HG03064 (cell line): ENCODE results near the gene TIAM1.

Experiments
- ATAC-seq: cut with Tn5 transposase; IDR thresholded peaks from one replicate; pipeline ENCODE4 v1.9.1; 2021; ENCODE audit warnings: low read depth; ENCODE audit not compliant: unreplicated experiment

The TIAM1 gene

DNA sequence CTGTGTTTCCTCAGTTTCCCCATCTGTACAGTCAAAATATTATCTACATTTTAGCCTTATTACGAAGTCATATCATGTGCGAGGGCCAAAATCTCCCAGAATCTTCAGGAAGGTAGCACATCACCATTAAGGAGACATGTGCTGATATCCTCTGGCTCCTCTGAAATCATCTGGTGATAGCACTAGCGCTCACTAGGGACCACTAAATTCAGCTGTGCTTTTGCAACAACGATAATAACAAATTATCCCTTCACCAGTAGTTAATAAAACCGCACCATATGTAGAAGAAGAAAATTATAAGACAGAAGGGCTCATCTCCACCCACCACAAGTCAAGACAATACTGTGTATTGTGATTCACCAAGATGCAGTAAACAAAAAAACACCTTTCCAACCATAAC, 53.3 kb downstream of the TIAM1 start:
- ATAC-seq: no peak

DNA sequence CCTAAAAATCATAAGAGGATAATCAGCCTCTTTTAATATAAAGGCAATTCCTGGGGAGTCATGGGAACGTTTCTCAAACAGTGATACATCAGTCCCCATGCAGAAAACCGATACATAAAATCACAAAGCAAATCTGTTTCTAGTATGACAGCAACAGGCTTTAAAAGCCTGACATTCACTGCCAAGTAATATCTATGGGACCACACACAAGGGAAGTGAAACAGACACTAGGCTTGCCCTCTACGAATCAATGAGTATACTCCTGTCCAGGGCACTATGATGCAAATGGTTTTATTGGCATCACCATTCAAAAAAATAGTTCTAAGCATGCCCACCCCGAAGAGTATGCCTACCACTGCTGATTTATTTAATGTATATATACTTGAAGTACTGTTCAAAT, 54.4 kb downstream of the TIAM1 start:
- no peak for ATAC-seq

DNA sequence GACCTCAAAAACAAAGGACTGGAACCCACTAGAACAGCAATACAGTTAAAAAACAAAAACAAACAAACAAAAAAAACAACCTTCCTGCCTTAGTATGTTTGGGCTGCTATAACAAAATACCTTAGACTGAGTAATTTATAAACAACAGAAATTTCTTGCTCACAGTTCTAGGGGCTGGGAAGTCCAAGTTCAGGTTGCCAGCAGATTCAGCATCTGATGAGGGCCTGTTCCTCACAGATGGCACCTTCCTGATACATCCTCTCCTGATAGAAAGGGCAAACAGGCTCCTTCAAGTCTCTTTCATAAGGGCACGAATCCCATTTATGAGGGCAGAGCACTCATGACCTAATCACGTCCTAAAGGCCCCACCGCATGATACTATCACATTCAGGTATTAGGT, 55.9 kb downstream of the TIAM1 start:
- no peak for ATAC-seq

DNA sequence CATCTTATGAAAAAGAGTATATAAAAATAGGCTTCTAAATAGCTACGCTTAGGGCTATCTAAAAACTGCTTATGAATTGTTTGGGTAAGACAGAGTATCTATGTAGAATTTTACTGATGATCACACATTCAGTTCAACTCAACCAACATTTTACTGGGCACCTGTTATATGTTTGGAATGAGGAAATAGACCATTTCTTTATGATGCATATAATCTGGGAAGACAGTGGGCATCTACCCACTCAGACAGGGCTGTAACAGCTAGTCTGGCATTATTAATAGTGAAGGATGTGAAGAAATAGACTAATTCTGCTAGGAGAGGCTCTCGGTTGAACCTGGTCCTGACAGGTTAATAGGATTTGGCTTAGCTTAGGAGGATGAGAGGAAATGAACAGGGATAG, 56.9 kb downstream of the TIAM1 start:
- ATAC-seq: no peak

DNA sequence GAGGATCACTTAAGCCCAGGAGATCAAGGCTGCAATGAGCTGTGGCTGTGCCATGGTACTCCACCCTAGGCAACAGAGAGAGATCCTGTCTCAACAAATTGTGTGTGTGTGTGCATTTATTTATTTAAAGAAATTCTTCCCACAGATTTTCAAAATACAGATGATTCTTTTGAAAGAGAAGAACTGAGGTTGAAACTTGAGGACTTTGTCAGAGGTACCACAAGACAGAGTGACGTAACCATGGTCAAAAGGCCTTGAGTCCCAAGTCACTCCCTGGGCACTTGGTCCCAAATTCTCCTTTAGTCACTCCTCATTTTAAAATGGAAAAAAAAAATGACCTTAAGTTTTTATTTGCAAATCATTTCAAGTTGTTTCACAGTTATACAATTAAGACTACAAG, 57.4 kb downstream of the TIAM1 start:
- no peak for ATAC-seq

- ATAC-seq: no peak
These were observed 59.2 kb downstream of the TIAM1 start for GRCh38 chr21:31284797-31285397.

DNA sequence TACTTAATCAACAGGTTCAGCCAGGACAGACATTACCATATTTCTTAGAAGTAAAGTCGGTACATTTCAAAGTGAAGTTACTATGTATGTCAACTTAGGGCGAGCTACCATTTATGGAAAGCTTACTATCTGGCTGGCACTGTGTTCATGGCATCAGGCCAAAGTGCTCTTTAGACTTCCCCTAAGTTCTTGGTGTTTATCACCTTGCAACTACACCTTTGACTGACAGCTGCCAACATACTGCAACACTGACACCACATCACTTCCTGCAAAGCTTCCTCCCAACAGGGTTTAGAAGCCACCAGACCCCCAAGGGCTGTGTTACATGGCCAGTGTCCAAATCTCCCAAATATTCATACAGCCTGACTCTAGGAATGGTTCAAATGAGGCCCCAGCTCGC, 61.0 kb downstream of the TIAM1 start:
- ATAC-seq: no peak

DNA sequence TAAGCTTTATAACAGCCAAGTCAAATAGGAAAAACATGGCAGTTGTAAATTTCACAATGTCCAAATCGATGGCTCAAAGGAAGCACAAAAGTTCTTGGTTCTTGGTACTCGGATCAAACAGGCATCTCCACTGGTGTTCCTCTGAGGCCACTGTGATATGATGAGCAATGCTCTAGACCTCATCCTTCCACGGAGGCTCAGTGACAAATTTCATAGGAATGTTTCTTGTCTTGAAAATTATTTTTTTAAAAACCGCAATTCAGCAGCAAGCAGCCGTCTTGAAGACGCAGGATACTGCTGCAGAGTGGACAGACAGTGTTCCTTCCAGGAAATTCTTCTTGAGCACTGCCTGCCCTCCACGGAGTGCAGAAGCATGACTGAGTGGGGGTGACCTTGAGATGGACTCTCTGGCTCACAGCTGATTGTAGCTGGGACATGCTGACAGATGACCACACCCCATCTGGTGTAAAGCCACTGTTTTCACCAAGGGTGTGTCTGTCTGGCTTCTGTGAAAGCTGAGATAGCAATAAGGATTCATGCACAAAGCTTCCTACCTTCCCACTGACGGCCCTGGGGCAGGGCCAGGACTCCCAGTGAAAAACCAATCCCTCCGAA, 61.9 kb downstream of the TIAM1 start:
- ATAC-seq: no peak

DNA sequence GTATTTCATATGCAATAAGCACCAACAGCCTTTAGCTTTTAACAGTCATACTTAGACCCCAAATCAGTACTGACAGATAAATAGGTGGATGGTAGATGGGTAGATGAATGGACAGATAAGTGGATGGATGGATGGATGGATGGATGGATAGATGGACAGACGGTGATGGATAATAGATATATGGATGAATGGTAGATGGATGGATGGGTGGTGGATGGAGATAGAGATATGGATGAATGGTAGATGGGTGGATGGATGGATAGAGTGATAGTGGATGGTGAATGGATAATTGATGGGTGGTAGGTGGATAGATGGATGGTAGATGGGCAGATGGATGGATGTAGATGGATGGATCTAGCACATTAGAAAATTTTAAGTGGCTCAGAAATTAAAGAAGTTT, 62.5 kb downstream of the TIAM1 start:
- ATAC-seq: no peak

GRCh38 chr21:31279986-31280385, 64.1 kb downstream of the TIAM1 start:
- ATAC-seq: no peak

GRCh38 chr21:31279214-31279613, 64.8 kb downstream of the TIAM1 start:
- ATAC-seq: no peak

- ATAC-seq: no peak
These were observed 65.4 kb downstream of the TIAM1 start for GRCh38 chr21:31278511-31279130.

DNA sequence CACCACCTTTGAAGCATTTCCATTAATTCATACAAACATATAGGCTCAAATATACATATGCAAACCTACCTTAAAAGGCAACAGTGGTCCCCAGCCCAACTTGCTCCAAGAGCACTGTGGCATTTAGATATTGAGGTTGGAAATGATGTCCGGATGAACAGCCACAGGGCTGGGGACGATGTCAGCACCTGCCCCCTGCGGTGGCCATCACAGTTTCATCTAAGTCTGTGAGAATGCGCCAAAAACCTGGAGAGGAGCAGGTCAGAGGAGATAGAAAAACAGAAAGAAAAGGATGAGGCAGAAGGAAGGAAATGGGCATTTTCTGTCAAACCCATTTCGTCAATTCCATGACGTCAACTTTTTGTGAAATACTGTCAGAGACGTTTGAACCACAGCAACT, 67.4 kb downstream of the TIAM1 start:
- ATAC-seq: no peak

DNA sequence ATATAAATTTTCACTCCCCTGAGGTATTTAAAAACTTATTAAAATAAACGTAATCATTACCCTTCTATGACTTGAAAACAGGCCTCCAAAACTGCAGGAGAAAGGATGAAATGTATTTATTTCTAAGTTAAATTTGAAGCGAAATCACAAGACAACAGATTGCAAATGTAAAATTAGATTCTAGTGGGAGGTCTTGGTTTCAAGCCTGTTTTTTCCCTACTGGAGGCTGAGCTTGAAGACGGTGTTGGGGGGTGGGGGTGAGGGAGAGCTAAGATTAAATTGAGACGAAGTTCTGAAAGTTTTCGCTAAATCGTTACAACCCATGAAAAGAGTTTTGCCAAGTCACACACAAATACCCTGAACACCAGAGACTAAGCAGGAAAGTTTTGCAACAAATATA, 68.2 kb downstream of the TIAM1 start:
- no peak for ATAC-seq

- ATAC-seq: no peak
These were observed 70.8 kb downstream of the TIAM1 start for GRCh38 chr21:31273278-31273677.

- ATAC-seq: no peak
These were observed 76.0 kb downstream of the TIAM1 start for GRCh38 chr21:31268090-31268489.

DNA sequence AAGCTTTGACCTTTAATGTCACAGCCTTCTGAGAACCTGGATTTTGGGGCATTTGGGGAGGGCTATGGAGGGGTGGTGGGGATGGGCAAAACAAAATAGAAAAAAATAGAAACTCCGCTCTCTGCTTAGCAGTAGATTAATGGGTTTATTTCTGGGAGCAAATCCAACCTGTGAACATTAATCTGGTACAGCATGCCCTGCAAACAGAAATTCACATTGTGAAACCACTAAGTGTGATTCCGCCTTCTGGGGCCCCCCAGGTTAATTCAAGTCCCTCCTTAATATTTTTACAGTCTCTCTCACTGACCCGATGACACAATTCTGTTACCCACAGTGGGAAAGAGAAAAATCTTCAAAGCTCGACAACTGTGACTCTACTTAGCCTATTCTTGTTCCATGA, 76.4 kb downstream of the TIAM1 start:
- ATAC-seq: no peak

GRCh38 chr21:31266241-31266640, 77.8 kb downstream of the TIAM1 start:
- ATAC-seq: no peak

DNA sequence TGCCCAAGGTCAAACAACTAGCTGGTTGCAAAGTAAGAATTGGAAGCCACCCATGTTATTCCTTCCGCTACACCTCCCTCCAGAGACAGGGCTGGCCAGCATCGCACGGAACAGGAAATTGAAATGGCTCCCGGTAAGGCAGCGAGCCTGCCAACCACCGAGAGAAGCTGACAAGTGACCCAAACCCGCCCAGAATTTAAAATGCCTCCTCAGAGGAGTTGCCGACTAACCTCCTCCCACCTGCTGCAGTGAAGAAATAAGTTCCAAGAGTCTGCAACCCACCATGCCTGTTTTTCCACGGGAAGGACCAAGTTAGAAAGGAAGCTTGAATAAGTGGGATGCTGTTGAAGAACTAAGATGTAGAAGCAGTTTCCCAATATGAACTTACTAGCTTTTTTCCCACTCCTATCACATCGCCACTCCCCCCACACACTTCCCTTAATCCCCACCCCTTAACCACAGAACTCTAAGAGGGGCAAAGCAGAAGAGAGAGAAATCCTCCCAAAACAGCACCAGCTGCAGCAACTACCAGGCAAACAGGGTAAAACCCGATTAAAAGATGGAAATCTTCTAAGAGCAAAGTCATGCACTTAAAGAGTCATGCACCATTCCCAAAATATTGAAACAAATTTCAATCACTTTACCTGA, 78.6 kb downstream of the TIAM1 start:
- no peak for ATAC-seq

- ATAC-seq: no peak
These were observed 79.5 kb downstream of the TIAM1 start for GRCh38 chr21:31264574-31264973.

- no peak for ATAC-seq
These were observed 81.3 kb downstream of the TIAM1 start for GRCh38 chr21:31262728-31263127.

DNA sequence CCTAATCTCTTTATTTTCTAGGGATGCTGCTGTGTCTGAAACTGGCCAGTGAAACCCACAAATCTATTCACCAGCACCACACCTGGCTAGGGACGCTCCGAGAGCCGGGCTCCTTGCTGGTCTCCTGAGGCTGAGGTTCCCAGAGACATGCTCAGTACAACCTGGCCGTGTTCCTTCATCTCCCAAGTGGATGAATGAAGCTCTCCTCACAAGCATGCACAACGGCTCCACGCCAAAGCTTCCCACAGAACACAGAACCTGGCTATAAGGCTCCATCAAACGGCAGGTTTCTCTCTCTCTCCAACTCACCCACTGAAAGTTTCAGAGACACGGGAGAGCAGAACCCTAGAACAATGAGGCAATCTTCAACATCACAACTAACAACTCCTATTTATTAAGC, 82.3 kb downstream of the TIAM1 start:
- no peak for ATAC-seq
